Right ventricle myocardium superior (tissue), 1 donor: Measurements from ENCODE around the gene SERPINI1. TPM values are rescaled to one million over a fixed set of nuclear protein-coding genes. Genes with fewer than 3 reads are reported as not detected.
A peak's percentile ranks its signal among the peaks of the same experiment; 100 is the strongest.

ENCODE experiments used
- ATAC-seq: fragments of 200-7000 bp; cut with Tn5 transposase; one replicate; pipeline ENCODE4 v1.9.1; 2020; ENCODE audit warnings: mild to moderate bottlenecking; ENCODE audit not compliant: poor library complexity
- DNase-seq: peaks from one replicate; pipeline ENCODE4 v3.0.0-alpha.2; 2020
- intact Hi-C: fragments of 100-400 bp; cut with DNase I; formaldehyde crosslinking; loops from one replicate; pipeline ENCODE4 v1.11.2; 2022
- total RNA-seq: library from RNA; stranded (reverse); fragmentation: NEBNext Ultra II Directional; extraction: Animal tissue kit (Norgen Biotek cat#: 25700); gene quantifications from one replicate; pipeline ENCODE4 v1.2.1, GENCODE V29; 2021
- donor health status: DM: no; HTN: yes; CAD: no; lungs with severe emphysema.

The SERPINI1 gene
- total RNA-seq, 1 donor from 2014 or later: 5.6 TPM

DNA sequence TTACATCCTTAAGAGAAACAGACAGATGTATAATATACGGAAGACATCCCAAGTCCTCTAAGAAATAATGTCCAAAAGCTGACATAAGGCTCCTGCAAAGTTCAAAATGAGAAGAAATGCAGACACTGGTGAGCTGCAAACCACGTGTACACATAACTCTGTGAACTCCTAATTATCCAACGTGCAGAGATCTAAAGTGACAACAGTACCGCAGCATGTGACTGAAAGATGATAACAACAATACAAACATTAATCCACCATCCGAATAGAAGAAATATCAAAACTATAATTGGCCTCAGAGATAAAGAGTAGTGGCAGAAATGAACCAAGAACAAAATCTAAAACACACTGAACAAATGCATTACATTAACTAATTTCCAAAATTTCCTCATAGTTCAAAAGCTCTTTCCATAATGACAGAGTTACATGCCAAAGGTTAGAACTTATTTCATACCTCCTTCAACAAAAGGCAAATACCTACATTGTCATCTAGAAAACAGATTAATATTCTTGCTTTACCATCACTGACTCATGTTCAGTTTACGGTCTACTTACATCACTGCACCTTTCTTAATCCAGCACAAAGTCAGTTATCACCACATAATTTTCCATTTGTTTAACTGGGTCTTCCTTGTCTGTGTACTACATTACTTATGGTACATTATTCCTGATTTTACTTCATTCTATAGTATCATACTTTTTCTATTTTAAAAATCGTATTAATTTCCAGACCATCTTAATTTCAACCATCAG, 3.0 kb upstream of the SERPINI1 start:
- DNase-seq: no peak
- intact Hi-C loops: no loop called here
- ATAC-seq: no peak

DNA sequence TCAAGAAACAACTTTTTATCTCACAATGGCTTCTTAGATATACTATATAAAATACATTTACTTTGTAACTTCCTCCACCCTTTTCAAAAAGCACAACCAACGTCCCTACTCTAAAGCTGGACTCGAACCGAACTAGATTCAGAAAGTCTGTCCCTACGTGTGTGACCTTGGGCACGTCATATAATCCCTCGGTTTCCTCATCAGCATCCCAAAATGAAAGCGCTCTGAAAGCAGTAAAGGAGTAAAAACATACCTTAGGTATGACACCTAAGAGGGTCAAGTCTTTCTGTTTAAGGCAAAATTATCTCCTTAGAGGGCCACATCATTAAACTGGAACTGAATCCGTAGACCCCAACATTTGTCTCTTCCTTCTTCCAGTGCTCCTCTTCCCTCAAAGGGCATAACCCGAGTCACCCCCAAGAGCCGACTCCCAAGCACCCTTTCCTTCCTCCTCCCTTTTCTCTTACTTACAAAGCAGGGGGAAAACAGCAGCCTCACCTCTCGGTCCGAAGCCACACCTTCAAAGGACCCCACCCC, 1.5 kb upstream of the SERPINI1 start:
- intact Hi-C loops: no loop called here
- ATAC-seq (no peak), DNase-seq (no peak)

- DNase-seq (peak; percentile 99), ATAC-seq (peak; percentile 97)
- intact Hi-C loops: no loop called here
Observed at GRCh38 chr3:167734498-167735232, 856 bp upstream of the SERPINI1 start, which contains the start of gene PDCD10. PDCD10 (minus strand) TSS chr3:167734892; CDS start chr3:167720157, 14,735 bp downstream.

DNA sequence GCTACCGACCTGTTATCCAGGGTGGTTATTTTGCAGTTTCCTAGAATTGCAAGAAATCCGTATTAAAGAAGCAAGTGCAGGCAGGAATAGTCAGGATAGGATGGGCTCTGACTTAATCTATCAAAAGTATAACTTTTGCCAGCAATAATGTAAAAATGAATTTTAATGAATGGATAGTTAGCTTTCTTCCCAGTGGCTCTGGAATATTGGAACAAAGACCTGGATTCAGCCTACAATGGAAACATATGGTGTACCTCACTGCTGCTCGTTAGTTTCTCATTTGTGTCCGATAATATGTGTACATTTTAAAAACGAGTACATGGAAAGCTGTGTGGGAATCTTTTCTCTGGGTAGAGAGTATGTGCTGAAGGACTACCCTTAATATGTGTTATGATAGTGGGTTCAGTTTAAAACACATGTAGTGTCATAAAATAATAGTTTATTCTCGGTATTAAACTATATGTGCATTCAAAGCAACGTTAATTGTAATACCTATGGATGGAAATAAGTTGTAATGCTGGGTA, 805 bp downstream of the SERPINI1 start:
- ATAC-seq (no peak), DNase-seq (no peak)
- intact Hi-C loops: no loop called here

DNA sequence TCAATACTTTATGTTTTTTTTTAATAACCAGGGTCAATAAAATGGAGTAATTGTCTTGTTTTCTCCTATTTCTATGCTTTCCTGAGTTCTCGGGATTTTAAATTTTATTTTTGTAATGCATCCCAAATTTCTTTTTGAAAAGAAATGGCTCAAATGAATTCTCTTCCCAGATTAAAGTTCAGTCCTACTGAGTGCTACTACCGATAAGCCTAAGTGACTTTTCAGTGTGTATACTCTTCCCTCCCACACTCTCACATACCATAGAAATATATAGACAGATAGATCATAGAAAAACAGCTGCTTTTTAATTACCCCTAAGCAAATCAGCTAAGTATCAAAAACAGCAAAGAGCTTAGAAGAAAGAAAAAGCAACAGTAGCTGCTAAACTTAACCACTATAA, 1.5 kb downstream of the SERPINI1 start:
- ATAC-seq: no peak
- intact Hi-C loops: no loop called here
- DNase-seq: no peak

- DNase-seq (no peak), ATAC-seq (no peak)
- intact Hi-C loops: no loop called here
Observed at GRCh38 chr3:167738037-167738436, 2.5 kb downstream of the SERPINI1 start.

GRCh38 chr3:167739190-167739810, 3.8 kb downstream of the SERPINI1 start:
- intact Hi-C loops: no loop called here
- DNase-seq (no peak), ATAC-seq (no peak)

DNA sequence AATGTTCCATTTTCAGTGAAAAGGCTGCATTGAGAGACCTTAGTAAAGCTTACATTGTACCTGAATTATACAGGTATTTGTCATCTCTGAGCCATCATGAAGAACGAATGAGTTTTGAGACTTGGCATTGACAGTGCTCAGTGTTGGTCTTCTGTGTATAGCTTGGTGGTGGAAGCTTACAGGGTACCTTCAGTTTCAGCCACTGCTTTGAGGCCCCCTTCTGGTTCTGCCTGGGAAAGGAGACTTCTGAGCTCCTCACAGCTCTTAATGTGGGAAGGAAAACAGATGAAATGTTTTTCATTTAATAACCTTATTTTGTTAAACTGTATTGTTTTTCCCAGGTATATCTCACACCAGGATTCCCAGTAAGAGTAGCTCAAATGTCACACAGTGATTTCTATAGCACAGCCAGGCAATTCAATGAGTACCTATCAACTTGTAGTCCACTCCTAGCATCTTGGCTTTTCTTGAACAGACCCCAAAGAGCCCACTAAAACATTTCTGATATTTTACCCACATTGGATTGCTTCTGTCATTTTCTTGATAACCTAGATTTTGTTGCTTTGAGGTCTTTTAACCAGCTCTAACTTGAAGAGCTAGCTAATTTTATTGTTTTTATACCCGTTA, 5.6 kb downstream of the SERPINI1 start:
- DNase-seq (no peak), ATAC-seq (peak; percentile 74)
- intact Hi-C loops: no loop called here

- DNase-seq (no peak), ATAC-seq (no peak)
- intact Hi-C loops: no loop called here
Observed at GRCh38 chr3:167742338-167742737, 6.8 kb downstream of the SERPINI1 start.

DNA sequence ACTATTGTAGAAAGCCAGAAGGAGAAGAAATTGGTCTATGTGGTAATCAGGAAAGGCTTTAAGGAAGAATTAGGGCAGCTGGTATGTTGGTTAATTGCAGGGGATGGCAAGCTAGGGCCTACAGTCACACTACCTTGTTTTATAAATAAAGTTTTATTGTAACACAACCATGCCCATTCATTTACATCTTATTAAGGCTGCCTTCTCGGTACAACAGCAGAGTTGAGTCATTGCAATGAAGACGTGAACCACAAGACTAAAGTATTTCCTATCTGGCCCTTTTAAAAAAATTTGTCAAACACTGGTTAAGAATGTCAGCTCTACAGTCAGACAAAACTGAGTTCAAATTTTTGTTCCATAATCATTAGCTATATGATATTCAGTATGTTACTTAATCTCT, 8.3 kb downstream of the SERPINI1 start:
- intact Hi-C loops: no loop called here
- ATAC-seq (no peak), DNase-seq (no peak)

DNA sequence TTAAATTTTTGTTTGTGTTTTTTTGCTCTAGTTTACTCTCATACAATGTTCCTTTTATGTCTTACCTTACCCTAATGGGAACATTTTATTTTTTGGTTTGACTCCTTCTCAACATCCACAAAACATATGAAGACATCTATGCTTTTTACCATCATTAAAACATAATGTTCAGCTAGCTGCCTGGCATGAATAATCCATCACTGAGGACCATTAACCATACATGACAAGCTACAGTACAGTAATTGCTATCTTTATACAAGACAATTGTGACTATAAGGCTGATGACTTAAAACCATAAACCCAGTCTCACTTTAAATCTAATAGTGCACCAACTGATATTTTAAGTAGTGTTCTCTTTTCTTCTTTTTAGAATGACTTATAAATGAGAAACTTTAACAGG, 13.7 kb downstream of the SERPINI1 start:
- intact Hi-C loops: no loop called here
- no peak for DNase-seq

DNA sequence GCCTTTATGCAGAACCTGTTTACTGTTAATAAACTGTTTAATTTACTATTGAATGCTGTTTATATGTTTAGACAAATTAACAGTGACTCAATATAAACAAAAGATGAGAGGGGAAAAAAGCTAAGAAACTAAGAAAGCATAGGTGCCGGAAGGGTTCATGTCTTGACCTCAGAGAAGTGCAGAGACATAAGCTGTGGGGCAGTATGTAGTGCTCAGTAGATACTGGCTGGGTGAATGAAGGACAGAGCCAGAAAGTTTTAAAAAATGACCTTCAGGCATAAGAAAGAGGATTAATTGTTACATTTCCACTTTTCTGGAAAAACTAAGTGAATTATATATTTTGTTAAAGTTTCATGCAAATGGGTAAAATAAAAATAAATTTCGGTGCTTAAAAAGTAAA, 14.2 kb downstream of the SERPINI1 start:
- ATAC-seq (peak; percentile 49), DNase-seq (no peak)
- intact Hi-C loops: no loop called here

More for the DNA sequence above, 13.7 kb downstream of the SERPINI1 start:
- no peak for ATAC-seq

- intact Hi-C loops: no loop called here
- DNase-seq (no peak), ATAC-seq (peak; percentile 75)
Observed at GRCh38 chr3:167750272-167750971, 14.9 kb downstream of the SERPINI1 start.

DNA sequence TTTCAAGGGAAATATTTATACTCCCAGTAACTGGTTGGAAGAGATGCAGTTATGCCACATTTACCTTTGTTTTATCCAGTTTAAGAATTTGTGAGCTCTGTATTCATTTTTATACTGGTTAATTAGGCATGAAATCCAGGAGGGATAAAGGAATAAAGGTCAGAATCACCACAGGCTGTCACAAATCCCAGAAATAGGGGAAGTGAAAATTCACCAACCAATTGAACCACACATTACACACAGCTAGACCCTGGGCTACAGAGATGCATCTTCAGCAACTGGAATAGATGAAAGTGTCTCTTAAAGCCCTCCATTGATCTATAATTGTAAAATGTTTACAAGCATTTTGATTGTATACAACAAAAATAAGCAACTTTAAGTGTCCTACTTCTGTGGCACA, 18.5 kb downstream of the SERPINI1 start:
- ATAC-seq (no peak), DNase-seq (no peak)
- intact Hi-C loops: no loop called here

DNA sequence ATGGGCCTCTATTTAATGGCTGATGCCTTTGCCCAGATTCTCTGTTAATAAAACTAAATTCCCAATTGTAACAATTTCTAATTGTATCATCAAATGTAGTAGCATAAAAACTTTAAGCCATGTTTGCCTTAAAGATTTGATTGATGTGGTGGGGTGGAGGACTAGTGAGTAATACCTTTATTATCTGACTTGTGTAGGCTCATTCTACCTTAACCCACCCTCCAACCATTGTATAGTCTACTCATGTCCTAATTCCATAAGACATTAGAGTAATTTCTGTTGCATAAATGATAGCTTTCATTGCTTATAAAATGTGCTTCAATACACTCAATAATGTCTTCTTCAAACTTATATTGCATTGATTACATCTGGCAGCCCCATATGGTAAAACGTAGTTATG, 25.8 kb downstream of the SERPINI1 start:
- ATAC-seq: no peak

DNA sequence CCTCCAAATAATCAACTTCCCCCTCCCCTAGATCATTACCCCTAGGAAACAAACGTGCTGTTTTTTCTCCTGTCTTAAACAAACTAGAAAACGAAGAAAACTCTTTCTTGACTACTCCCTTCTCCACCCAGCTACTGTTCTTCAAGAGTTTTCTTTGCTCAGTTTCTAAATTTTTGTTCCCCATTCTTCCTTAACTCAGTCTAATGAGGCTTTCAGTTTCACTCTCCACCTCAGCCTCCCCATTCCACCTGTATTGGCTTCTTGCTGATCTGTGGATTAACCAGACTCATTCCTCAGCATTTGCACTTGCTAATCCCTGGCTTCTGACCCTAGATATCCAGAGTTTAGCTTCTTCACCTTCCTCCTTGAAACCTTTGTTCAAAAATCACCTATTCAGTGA, 26.8 kb downstream of the SERPINI1 start:
- intact Hi-C loops: no loop called here
- no peak for ATAC-seq

More for the DNA sequence above, 25.8 kb downstream of the SERPINI1 start:
- intact Hi-C loops: no loop called here
- DNase-seq: no peak

DNA sequence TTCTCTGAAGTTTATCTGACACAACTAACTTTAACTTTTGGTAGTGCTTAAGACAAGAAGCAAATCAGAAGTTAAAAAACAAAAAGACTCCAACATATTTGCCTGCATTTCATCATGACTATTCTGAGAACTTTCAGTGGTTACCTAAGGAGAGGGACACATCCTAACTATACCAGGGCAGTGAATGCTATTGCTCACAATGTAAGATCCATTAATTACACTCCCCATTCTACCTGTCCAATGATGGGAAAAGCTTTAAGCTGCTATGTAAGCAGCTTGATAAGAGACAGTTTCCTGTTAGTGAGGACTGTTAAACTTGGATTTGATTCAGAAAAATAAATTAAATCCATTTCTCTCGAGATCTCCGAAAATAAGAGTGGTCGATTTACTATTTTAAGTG, 37.5 kb downstream of the SERPINI1 start:
- DNase-seq (no peak), ATAC-seq (no peak)
- intact Hi-C loops: no loop called here

More for the DNA sequence above, 26.8 kb downstream of the SERPINI1 start:
- DNase-seq: no peak

DNA sequence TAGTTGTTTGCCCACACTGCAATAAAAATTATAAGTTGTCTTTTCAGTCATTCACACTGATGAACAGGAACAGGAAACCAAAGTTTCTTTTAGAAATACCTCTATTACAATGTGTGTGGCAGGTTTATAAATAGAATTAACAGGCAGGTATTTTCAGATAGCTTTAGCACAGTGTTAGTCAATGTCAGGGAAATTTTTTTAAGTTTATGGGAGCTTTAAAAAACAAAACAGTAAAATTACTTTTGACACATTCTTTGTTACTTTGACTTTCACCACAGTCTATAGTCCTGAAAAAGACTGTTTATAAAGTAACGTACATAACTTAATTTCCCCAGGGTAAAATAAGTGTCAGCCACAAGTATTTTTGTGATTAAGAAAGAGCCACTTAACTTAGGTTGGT, 38.1 kb downstream of the SERPINI1 start:
- no peak for ATAC-seq
- DNase-seq: no peak
- intact Hi-C loops: no loop called here
